ENCODE data around the gene FOXN3.

Gene FOXN3

GRCh38 chr14:89340200-89341181 is 76.5 kb downstream of the FOXN3 start:
- DNase-seq (ENCODE audit: low read depth), result peak; percentile 75
- H3K4me3 ChIP-seq (ENCODE audit: low read length), result no peak overlapping the region
- TF ChIP-seq CTCF (IDR thresholded peaks at IDR 0.05; ENCODE audit: insufficient read depth, low read depth, low read length, missing control alignments), result no peak

- H3K4me3 ChIP-seq (ENCODE audit: low read length), result no peak overlapping the region
- no peak for TF ChIP-seq CTCF (IDR thresholded peaks at IDR 0.05; ENCODE audit: insufficient read depth, low read depth, low read length, missing control alignments)
- DNase-seq (ENCODE audit: low read depth), result peak; percentile 10
These were observed 77.5 kb downstream of the FOXN3 start for GRCh38 chr14:89339579-89339978.

- H3K4me3 ChIP-seq (ENCODE audit: low read length), result no peak overlapping the region
- DNase-seq (ENCODE audit: low read depth), result no peak
- no peak for TF ChIP-seq CTCF (IDR thresholded peaks at IDR 0.05; ENCODE audit: insufficient read depth, low read depth, low read length, missing control alignments)
These were observed 77.9 kb downstream of the FOXN3 start for GRCh38 chr14:89339158-89339557.

GRCh38 chr14:89336338-89336737 is 80.7 kb downstream of the FOXN3 start:
- peak; percentile 10 for DNase-seq (ENCODE audit: low read depth)
- no peak for TF ChIP-seq CTCF (IDR thresholded peaks at IDR 0.05; ENCODE audit: insufficient read depth, low read depth, low read length, missing control alignments)

GRCh38 chr14:89332031-89332430 is 85.0 kb downstream of the FOXN3 start:
- DNase-seq (ENCODE audit: low read depth), result no peak
- no peak for TF ChIP-seq CTCF (IDR thresholded peaks at IDR 0.05; ENCODE audit: insufficient read depth, low read depth, low read length, missing control alignments)
- no peak overlapping the region for H3K4me3 ChIP-seq (ENCODE audit: low read length)

More at GRCh38 chr14:89336338-89336737, 80.7 kb downstream of the FOXN3 start:
- H3K4me3 ChIP-seq (ENCODE audit: low read length), result no peak overlapping the region

- DNase-seq (ENCODE audit: low read depth), result no peak
- no peak for TF ChIP-seq CTCF (IDR thresholded peaks at IDR 0.05; ENCODE audit: insufficient read depth, low read depth, low read length, missing control alignments)
- no peak overlapping the region for H3K4me3 ChIP-seq (ENCODE audit: low read length)
These were observed 85.6 kb downstream of the FOXN3 start for GRCh38 chr14:89331398-89331797.
